HG02943 (cell line): ENCODE data around the gene KXD1.
"Not testable (repeated sequence)": the region's sequence is repeated elsewhere in the genome, so short reads cannot be mapped to it uniquely, and the experiment has no call there.

ENCODE experiments used
- ATAC-seq: cut with Tn5 transposase; IDR thresholded peaks from one replicate; pipeline ENCODE4 v1.9.1; 2021; ENCODE audit warnings: mild to moderate bottlenecking, low read depth, moderate library complexity; ENCODE audit not compliant: unreplicated experiment

KXD1 gene

GRCh38 chr19:18597809-18598660 lies 40.4 kb downstream of the KXD1 start:
- ATAC-seq, result no peak

GRCh38 chr19:18599485-18599884 lies 41.8 kb downstream of the KXD1 start:
- no peak for ATAC-seq

- not testable (repeated sequence) for ATAC-seq
Observed at GRCh38 chr19:18600692-18601397, 43.2 kb downstream of the KXD1 start.

GRCh38 chr19:18601875-18602274 lies 44.2 kb downstream of the KXD1 start:
- ATAC-seq, result no peak

GRCh38 chr19:18603255-18603957 lies 45.7 kb downstream of the KXD1 start:
- no peak for ATAC-seq

GRCh38 chr19:18603958-18604819 lies 46.5 kb downstream of the KXD1 start:
- no peak for ATAC-seq

GRCh38 chr19:18604820-18605159 lies 47.1 kb downstream of the KXD1 start:
- no peak for ATAC-seq

GRCh38 chr19:18605196-18605545 lies 47.5 kb downstream of the KXD1 start:
- no peak for ATAC-seq

- ATAC-seq, result no peak
Observed at GRCh38 chr19:18605546-18606280, 48.0 kb downstream of the KXD1 start.

GRCh38 chr19:18606281-18607225 lies 48.9 kb downstream of the KXD1 start, which contains the start of gene CRLF1:
CRLF1 (minus strand) TSS chr19:18606799; CDS start chr19:18606656, 143 bp downstream.
- no peak for ATAC-seq

- ATAC-seq, result no peak
Observed at GRCh38 chr19:18607226-18608101, 49.8 kb downstream of the KXD1 start.

GRCh38 chr19:18608102-18608804 lies 50.6 kb downstream of the KXD1 start:
- ATAC-seq, result no peak

- no peak for ATAC-seq
Observed at GRCh38 chr19:18608805-18609716, 51.4 kb downstream of the KXD1 start.

GRCh38 chr19:18609717-18610051 lies 52.0 kb downstream of the KXD1 start:
- ATAC-seq, result no peak

GRCh38 chr19:18610245-18610555 lies 52.5 kb downstream of the KXD1 start:
- ATAC-seq, result no peak

- no peak for ATAC-seq
Observed at GRCh38 chr19:18610556-18611326, 53.1 kb downstream of the KXD1 start.
